HG02973 (cell line): ENCODE results near the gene NHLRC1.

ENCODE experiments used
- ATAC-seq: cut with Tn5 transposase; IDR thresholded peaks from one replicate; pipeline ENCODE4 v1.9.1; 2021; ENCODE audit warnings: moderate library complexity; ENCODE audit not compliant: unreplicated experiment

NHLRC1 gene

GRCh38 chr6:18139935-18140621 lies 17.6 kb upstream of the NHLRC1 start:
- ATAC-seq = no peak

- no peak for ATAC-seq
These were observed 16.4 kb upstream of the NHLRC1 start for GRCh38 chr6:18138906-18139305.

GRCh38 chr6:18136260-18136659 lies 13.8 kb upstream of the NHLRC1 start:
- no peak for ATAC-seq

GRCh38 chr6:18135171-18135570 lies 12.7 kb upstream of the NHLRC1 start:
- no peak for ATAC-seq

- no peak for ATAC-seq
These were observed 9.9 kb upstream of the NHLRC1 start for GRCh38 chr6:18132346-18132745.

GRCh38 chr6:18126121-18126520 lies 3.6 kb upstream of the NHLRC1 start:
- no peak for ATAC-seq

- ATAC-seq = no peak
These were observed 823 bp downstream of the NHLRC1 start for GRCh38 chr6:18121580-18122127.

GRCh38 chr6:18119236-18119635 lies 3.2 kb downstream of the NHLRC1 start:
- ATAC-seq = no peak

- ATAC-seq = no peak
These were observed 4.1 kb downstream of the NHLRC1 start for GRCh38 chr6:18118330-18118729.

GRCh38 chr6:18117136-18117535 lies 5.3 kb downstream of the NHLRC1 start:
- no peak for ATAC-seq

- ATAC-seq = no peak
These were observed 7.1 kb downstream of the NHLRC1 start for GRCh38 chr6:18115356-18115755.

GRCh38 chr6:18110162-18110561 lies 12.3 kb downstream of the NHLRC1 start:
- no peak for ATAC-seq

- ATAC-seq = no peak
These were observed 15.4 kb downstream of the NHLRC1 start for GRCh38 chr6:18107061-18107460.

- ATAC-seq = no peak
These were observed 19.5 kb downstream of the NHLRC1 start for GRCh38 chr6:18102783-18103509.

- no peak for ATAC-seq
These were observed 20.6 kb downstream of the NHLRC1 start for GRCh38 chr6:18101873-18102272.

- ATAC-seq = no peak
These were observed 21.2 kb downstream of the NHLRC1 start for GRCh38 chr6:18101271-18101670.

GRCh38 chr6:18100296-18100695 lies 22.2 kb downstream of the NHLRC1 start:
- ATAC-seq = no peak

- ATAC-seq = no peak
These were observed 23.0 kb downstream of the NHLRC1 start for GRCh38 chr6:18099511-18099910.

GRCh38 chr6:18096423-18096822 lies 26.1 kb downstream of the NHLRC1 start:
- ATAC-seq = no peak

- ATAC-seq = no peak
These were observed 31.1 kb downstream of the NHLRC1 start for GRCh38 chr6:18091382-18091781.

GRCh38 chr6:18090349-18090786 lies 32.1 kb downstream of the NHLRC1 start:
- ATAC-seq = no peak
